Glutamatergic neuron (in vitro differentiated cells): ENCODE data around the gene BMP7. TPM values are rescaled to one million over a fixed set of nuclear protein-coding genes. Genes with fewer than 3 reads are reported as not detected.
A peak's percentile ranks its signal among the peaks of the same experiment; 100 is the strongest.

Experiments
- DNase-seq: peaks from one replicate; pipeline ENCODE4 v3.0.0; 2022
- H3K27ac Mint-ChIP-seq: one replicate; pipeline ENCODE4 v1.8.0; 2020; ENCODE audit warnings: mild to moderate bottlenecking, mixed read lengths, inconsistent platforms; ENCODE audit not compliant: unreplicated experiment
- H3K27me3 Mint-ChIP-seq: one replicate; pipeline ENCODE4 v1.8.0; 2020; ENCODE audit warnings: mild to moderate bottlenecking, moderate library complexity, mixed read lengths, inconsistent platforms; ENCODE audit not compliant: unreplicated experiment
- H3K36me3 Mint-ChIP-seq: one replicate; pipeline ENCODE4 v1.8.0; 2020; ENCODE audit warnings: mild to moderate bottlenecking, mixed read lengths, inconsistent platforms; ENCODE audit not compliant: unreplicated experiment
- H3K4me1 Mint-ChIP-seq: one replicate; pipeline ENCODE4 v1.8.0; 2020; ENCODE audit warnings: mild to moderate bottlenecking, low read depth, mixed read lengths, inconsistent platforms; ENCODE audit not compliant: unreplicated experiment
- H3K4me3 Mint-ChIP-seq: one replicate; pipeline ENCODE4 v1.8.0; 2020; ENCODE audit warnings: mild to moderate bottlenecking, mixed read lengths, inconsistent platforms; ENCODE audit not compliant: unreplicated experiment
- H3K9me3 Mint-ChIP-seq: one replicate; pipeline ENCODE4 v1.8.0; 2020; ENCODE audit warnings: mild to moderate bottlenecking, moderate library complexity, mixed read lengths, inconsistent platforms; ENCODE audit not compliant: unreplicated experiment
- CTCF ChIP-seq: fragments of 200-600 bp; sonication (generic); IDR thresholded peaks from one replicate; pipeline ENCODE4 v1.5.0; 2021; ENCODE audit not compliant: partially characterized antibody, unreplicated experiment
- total RNA-seq: library from RNA; stranded (reverse); fragmentation: NEBNext Ultra II Directional; extraction: Animal tissue kit (Norgen Biotek cat#: 25700); gene quantifications from one replicate; pipeline ENCODE4 v1.2.1, GENCODE V29; 2021; ENCODE audit not compliant: unreplicated experiment

The BMP7 gene
- total RNA-seq, 1 donor from 2014 or later: 8.7 TPM

GRCh38 chr20:57198132-57199072, 68.0 kb downstream of the BMP7 start:
- no peak overlapping the region for H3K4me3 Mint-ChIP-seq
- peak; percentile 42 for DNase-seq
- H3K27me3 Mint-ChIP-seq: no peaks in the 10 kb centered on the region
- H3K4me1 Mint-ChIP-seq: peaks cover 4% of the 10 kb centered on the region
- H3K36me3 Mint-ChIP-seq: no peaks in the 10 kb centered on the region
- no peaks in the 10 kb centered on the region for H3K9me3 Mint-ChIP-seq
- no peak for TF ChIP-seq CTCF
- no peak overlapping the region for H3K27ac Mint-ChIP-seq

- no peak overlapping the region for H3K4me3 Mint-ChIP-seq
- H3K27ac Mint-ChIP-seq: no peak overlapping the region
- peaks cover 4% of the 10 kb centered on the region for H3K4me1 Mint-ChIP-seq
- no peaks in the 10 kb centered on the region for H3K9me3 Mint-ChIP-seq
- no peak for TF ChIP-seq CTCF
- H3K27me3 Mint-ChIP-seq: no peaks in the 10 kb centered on the region
- H3K36me3 Mint-ChIP-seq: no peaks in the 10 kb centered on the region
- DNase-seq: no peak
Measured at GRCh38 chr20:57197352-57198131, 68.9 kb downstream of the BMP7 start.

- peaks cover 4% of the 10 kb centered on the region for H3K4me1 Mint-ChIP-seq
- no peaks in the 10 kb centered on the region for H3K27me3 Mint-ChIP-seq
- H3K36me3 Mint-ChIP-seq: no peaks in the 10 kb centered on the region
- no peak overlapping the region for H3K27ac Mint-ChIP-seq
- DNase-seq: no peak
- no peak for TF ChIP-seq CTCF
- no peak overlapping the region for H3K4me3 Mint-ChIP-seq
- H3K9me3 Mint-ChIP-seq: no peaks in the 10 kb centered on the region
Measured at GRCh38 chr20:57195469-57196100, 70.9 kb downstream of the BMP7 start.

GRCh38 chr20:57195023-57195422, 71.4 kb downstream of the BMP7 start:
- no peak overlapping the region for H3K4me3 Mint-ChIP-seq
- no peaks in the 10 kb centered on the region for H3K27me3 Mint-ChIP-seq
- H3K36me3 Mint-ChIP-seq: no peaks in the 10 kb centered on the region
- no peak for DNase-seq
- H3K9me3 Mint-ChIP-seq: no peaks in the 10 kb centered on the region
- no peak overlapping the region for H3K27ac Mint-ChIP-seq
- TF ChIP-seq CTCF: no peak
- peaks cover 4% of the 10 kb centered on the region for H3K4me1 Mint-ChIP-seq
